Mesothelial cell of epicardium (in vitro differentiated cells): ENCODE measurements around the gene RMND1. TPM values are rescaled to one million over a fixed set of nuclear protein-coding genes. Genes with fewer than 3 reads are reported as not detected.

Experiments used
- DNase-seq, 2 experiments: peaks; one replicate each; pipeline ENCODE4 v3.0.0; 2021; ENCODE audit warnings: low spot score in 2 of 2; ENCODE audit not compliant: unreplicated experiment in 2 of 2
- H3K27ac Mint-ChIP-seq: 2 replicates; pipeline ENCODE4 v1.8.0; 2021; ENCODE audit warnings: mixed read lengths
- H3K27me3 Mint-ChIP-seq: 2 replicates; pipeline ENCODE4 v1.8.0; 2021; ENCODE audit warnings: low read depth, mixed read lengths
- H3K36me3 Mint-ChIP-seq: 2 replicates; pipeline ENCODE4 v1.8.0; 2021; ENCODE audit warnings: mixed read lengths
- H3K4me1 Mint-ChIP-seq: 2 replicates; pipeline ENCODE4 v1.8.0; 2021; ENCODE audit warnings: mixed read lengths
- H3K4me3 Mint-ChIP-seq: 2 replicates; pipeline ENCODE4 v1.8.0; 2021; ENCODE audit warnings: mild to moderate bottlenecking, moderate library complexity, mixed read lengths
- H3K9me3 Mint-ChIP-seq: 2 replicates; pipeline ENCODE4 v1.8.0; 2021; ENCODE audit warnings: mixed read lengths
- CTCF ChIP-seq: fragments of 200-600 bp; sonication (generic); IDR thresholded peaks from one replicate; pipeline ENCODE4 v1.5.0; 2021; ENCODE audit warnings: antibody characterized with exemption; ENCODE audit not compliant: unreplicated experiment
- total RNA-seq: library from RNA; stranded (reverse); gene quantifications from 3 replicates; pipeline ENCODE4 v1.2.1, GENCODE V29; 2021

The RMND1 gene
- total RNA-seq, 1 donor from 2014 or later, result 22.7 TPM

GRCh38 chr6:151494936-151495320 lies 43.0 kb upstream of the RMND1 start:
- no peak for TF ChIP-seq CTCF
- Mint-ChIP-seq H3K4me3 (peak overlapping the region; percentile 71), H3K36me3 (no peaks in the 10 kb centered on the region), H3K27me3 (peaks cover 54% of the 10 kb centered on the region), H3K27ac (peak overlapping the region; percentile 81), H3K4me1 (peaks cover 16% of the 10 kb centered on the region), H3K9me3 (no peaks in the 10 kb centered on the region)
- DNase-seq, result no peak

GRCh38 chr6:151494235-151494935 lies 42.5 kb upstream of the RMND1 start:
- Mint-ChIP-seq H3K27ac (peak overlapping the region; percentile 81), H3K36me3 (no peaks in the 10 kb centered on the region), H3K9me3 (no peaks in the 10 kb centered on the region), H3K4me3 (peak overlapping the region; percentile 71), H3K27me3 (peaks cover 54% of the 10 kb centered on the region), H3K4me1 (peaks cover 15% of the 10 kb centered on the region)
- no peak for TF ChIP-seq CTCF
- no peak for DNase-seq

GRCh38 chr6:151493804-151494234 lies 41.9 kb upstream of the RMND1 start, which contains the start of gene CCDC170:
Gene CCDC170, plus strand, starts transcription at chr6:151494017. Its CDS starts 112 bp downstream, at chr6:151494129.
- no peaks in the 10 kb centered on the region for H3K9me3 Mint-ChIP-seq
- no peaks in the 10 kb centered on the region for H3K36me3 Mint-ChIP-seq
- peak within 1 kb of the TSS; percentile 71 for H3K4me3 Mint-ChIP-seq
- peaks cover 15% of the 10 kb centered on the region for H3K4me1 Mint-ChIP-seq
- H3K27me3 Mint-ChIP-seq, result peaks cover 54% of the 10 kb centered on the region
- no peak for TF ChIP-seq CTCF
- DNase-seq, result peak; percentile 37 to 62
- peak within 1 kb of the TSS; percentile 81 for H3K27ac Mint-ChIP-seq

GRCh38 chr6:151493161-151493803 lies 41.4 kb upstream of the RMND1 start:
- no peaks in the 10 kb centered on the region for H3K9me3 Mint-ChIP-seq
- no peak for DNase-seq
- TF ChIP-seq CTCF, result no peak
- H3K4me1 Mint-ChIP-seq, result peaks cover 15% of the 10 kb centered on the region
- H3K36me3 Mint-ChIP-seq, result no peaks in the 10 kb centered on the region
- peak overlapping the region; percentile 71 for H3K27ac Mint-ChIP-seq
- peak overlapping the region; percentile 65 for H3K4me3 Mint-ChIP-seq
- peaks cover 54% of the 10 kb centered on the region for H3K27me3 Mint-ChIP-seq

- no peak overlapping the region for H3K27ac Mint-ChIP-seq
- DNase-seq, result no peak
- peaks cover 41% of the 10 kb centered on the region for H3K27me3 Mint-ChIP-seq
- H3K36me3 Mint-ChIP-seq, result no peaks in the 10 kb centered on the region
- H3K4me1 Mint-ChIP-seq, result peaks cover 15% of the 10 kb centered on the region
- no peak overlapping the region for H3K4me3 Mint-ChIP-seq
- TF ChIP-seq CTCF, result no peak
- H3K9me3 Mint-ChIP-seq, result no peaks in the 10 kb centered on the region
Measured at GRCh38 chr6:151490996-151491395, 39.1 kb upstream of the RMND1 start.
